CD4-positive, alpha-beta T cell treated with Interleukin-2 at 100 ng/mL for 4 hours (primary cell): ENCODE results near the gene LRPAP1.

Experiments used
- DNase-seq: peaks from one replicate; pipeline ENCODE4 v3.0.0-alpha.2; 2020; ENCODE audit warnings: low spot score

The LRPAP1 gene

DNA sequence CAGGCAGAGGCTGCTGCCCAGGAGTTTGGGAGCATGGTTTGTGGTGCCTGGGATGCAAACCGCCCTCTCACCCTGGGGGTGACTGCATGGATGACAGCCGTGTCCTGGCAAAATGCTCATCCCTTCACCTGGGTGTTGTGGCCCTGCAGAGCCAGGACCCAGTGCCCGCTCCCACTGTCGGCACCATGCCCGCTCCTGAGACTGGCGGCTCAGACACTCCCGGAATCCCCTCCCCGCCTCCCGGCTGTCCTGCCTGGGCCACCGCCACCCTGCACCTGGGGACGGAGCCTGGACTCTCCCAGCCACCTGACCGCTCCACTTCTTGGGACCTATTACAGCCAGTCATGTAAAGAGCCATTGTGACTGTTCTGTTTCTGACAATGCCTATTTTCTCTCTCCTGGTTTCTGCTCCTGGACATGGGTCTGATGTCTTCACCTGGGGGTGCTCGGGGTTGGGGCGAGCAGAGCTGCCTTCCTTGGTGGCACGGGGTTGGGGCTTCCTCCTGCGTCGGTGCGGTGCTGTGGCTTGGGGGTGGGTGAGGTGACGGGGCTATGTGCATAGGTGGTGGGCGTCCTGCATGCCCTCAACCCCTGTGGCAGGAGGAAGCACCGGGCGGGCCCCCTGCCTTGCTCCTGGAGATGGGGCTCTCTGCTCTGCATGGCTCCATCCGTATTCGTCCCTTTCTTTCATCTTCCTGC is 30.9 kb downstream of the LRPAP1 start:
- DNase-seq: no peak

DNA sequence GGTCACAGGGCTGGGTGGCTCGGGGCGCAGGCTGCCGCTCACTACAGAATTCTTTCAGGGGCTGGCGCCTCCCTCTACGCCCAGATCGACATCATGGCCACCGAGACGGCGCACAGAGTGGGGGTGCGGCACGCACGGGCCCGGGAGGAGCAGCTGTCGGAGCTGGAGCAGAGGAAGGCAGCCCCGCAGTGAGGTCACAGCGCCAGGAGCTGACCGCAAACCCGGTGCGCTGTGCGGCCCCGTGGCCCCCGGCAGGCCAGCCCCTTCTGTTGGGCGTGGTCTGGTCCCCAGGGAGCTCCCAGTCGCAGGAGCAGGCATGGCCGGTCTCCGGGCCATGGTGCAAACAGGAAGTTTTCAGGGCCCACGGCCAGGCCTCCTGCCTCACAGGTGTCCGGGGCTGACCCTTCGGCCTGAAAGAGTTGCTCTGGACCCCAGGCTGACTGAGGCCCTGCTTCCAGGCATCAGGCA is 31.6 kb downstream of the LRPAP1 start:
- DNase-seq: no peak

DNA sequence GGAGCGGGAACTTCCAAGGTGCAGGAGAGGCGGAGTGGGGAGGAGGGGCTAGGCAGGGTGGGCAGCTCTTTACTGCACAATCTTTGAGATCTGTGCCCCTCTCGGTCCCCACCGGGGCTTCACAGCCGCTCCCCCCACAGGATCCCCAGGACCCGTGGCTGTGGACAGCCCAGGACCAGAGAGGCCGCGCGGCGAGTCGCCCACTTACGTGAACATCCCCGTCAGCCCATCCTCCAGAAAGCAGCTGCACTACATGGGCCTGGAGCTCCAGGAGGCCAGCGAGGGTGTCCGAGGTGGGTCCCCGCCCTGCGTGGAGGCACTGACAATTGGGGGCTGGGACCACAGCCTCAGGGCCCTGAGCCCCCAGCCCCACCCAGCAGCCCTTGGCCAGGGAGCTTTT is 32.1 kb downstream of the LRPAP1 start:
- DNase-seq: no peak

DNA sequence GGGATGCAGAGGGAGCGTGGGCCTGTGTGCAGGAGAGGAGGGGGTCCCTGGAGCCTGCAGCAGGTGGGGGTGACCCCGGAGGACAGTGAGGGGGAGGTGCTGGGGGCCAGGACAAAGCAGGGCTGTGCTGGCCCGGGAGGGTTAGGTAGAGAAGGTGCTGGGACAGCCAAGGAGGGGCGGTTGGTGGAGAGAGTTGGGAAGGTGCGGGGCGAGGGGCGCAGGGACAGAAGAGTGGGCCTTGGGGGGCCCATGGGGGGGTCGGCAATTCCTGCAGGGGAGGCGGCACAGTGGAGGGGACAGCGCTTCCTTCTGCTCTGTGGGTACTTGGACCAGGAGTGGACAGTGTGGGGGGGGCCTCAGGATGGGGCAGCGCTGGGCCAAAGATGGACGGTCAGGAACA is 32.5 kb downstream of the LRPAP1 start:
- DNase-seq: no peak

DNA sequence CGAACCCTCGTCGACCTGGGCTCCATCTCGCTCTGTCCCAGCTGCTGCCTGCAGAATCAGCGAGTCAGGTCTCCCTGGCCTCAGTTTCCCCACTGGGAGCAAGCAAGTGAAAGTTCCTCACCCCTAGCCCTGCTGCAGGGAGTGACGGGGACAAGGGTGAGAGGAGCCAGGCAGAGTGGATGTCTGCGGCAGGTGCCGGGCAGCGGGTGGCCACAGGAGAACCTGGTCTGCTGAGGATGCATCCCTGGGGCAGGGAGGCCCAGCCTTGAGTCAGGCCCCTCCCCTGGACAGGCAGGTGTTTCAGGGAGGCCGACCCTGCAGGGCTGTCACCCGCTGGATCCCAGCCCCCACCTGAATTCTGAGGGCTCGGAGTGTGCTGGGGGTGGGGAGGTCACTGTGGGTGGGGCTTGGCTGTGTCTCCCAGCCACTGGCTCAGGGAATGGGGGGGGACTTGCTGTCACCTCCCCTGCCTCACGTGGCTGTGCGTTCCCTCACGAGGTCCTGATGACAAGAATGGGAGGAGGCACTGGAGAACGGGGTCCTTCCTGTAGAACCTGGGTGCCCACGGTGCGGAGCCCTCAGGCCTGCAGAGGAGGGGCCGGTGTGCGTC is 33.2 kb downstream of the LRPAP1 start:
- no peak for DNase-seq

DNA sequence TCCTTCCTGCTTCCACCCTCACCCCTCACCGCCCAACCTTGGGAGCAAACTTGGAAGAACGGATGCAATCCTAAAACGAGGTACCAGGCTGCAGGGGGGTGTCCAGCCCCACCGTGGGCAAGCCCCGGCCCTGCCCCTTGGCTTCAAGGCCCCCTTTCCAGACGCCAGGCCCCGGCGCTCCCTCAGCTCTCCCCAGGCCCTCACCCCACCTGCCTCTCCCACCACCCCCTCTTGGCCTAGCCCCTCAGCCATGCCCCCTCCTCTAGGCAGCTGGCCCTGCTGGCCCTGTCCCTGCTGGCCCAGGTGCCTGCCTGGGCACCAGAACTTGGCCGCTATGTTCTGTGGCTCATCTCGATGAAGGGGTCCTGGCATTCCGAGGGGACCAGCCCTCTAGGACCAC is 33.8 kb downstream of the LRPAP1 start:
- DNase-seq: no peak

DNA sequence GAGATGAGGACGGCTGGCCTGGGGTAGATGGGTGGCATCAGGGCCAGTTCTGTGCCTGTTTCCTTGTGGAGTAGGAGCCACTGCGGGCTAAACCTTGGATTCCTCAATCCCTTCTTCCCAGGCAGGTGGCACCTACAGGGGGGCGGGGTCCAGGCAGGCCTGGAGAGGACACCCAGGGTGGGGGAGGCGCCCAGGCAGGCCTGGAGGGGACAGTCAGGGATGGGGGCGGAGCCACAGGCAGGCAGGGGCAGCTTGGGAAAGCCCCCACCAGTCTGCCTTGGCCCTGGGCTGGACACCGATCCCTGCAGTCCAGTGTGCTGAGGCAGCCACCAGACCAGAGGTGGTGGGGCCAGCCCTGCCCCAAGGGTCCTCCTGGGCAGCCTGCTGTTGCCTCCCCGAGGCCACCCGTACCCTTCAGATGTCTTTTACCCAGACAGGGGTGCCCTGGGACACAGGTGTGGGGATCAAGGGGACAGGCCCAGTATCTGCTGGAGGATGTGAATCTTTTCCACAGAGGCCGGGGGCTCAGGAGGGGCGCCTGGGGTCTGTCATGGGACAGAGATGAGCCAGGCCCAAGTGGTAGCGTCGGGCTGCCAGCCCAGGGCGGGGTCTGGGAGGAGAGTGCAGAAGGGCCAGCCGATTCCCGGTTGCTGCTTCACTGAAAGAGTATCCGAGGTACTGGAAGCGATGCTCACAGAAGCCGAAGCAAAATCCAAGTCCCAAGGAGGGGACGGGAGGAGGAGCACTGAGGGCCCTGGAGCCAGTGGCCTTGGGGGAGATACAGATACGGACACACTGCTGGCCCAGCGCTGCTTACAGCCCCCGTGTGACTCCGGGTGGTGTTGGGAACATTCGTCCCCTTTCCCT is 34.5 kb downstream of the LRPAP1 start:
- no peak for DNase-seq

DNA sequence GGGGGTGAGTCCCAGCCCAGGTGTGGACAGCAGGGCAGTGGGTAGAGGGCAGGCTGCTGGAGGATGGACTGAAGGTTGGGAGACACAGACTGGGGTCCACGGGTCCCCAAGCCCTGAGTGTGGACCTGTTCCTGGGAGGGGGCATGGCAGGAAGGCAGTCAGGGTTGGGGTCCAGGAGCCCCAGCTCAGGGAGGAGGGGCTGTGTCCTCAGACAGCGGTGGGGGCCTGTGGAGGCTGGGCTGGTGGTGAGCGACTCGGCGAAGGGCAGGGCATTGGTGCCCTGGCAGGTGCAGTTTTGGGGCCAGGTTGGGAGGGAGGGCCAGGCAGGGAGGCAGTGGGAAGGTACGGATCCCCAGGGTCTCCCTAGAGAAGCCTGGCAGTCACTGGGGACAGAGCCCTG is 35.1 kb downstream of the LRPAP1 start:
- no peak for DNase-seq

DNA sequence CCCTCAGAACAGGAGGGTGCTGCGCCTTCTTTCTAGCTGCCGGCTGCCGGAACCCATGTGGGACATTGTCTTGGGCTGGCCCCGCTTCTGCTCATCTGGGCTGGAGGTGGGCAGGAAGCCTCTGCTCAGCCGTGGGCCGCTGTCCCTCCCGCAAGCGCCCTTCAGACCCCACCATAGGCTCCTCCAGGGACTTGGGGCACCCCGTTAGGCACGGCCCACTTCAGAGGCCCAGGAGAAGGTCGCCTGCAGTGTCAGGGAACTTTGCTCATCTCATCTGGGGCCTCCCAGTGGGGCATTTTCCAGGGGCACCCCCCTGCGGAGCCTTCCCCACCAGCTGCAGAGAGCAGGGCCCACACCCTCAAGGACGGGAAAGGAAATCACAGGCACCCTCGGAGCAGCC is 36.2 kb downstream of the LRPAP1 start:
- DNase-seq: no peak

DNA sequence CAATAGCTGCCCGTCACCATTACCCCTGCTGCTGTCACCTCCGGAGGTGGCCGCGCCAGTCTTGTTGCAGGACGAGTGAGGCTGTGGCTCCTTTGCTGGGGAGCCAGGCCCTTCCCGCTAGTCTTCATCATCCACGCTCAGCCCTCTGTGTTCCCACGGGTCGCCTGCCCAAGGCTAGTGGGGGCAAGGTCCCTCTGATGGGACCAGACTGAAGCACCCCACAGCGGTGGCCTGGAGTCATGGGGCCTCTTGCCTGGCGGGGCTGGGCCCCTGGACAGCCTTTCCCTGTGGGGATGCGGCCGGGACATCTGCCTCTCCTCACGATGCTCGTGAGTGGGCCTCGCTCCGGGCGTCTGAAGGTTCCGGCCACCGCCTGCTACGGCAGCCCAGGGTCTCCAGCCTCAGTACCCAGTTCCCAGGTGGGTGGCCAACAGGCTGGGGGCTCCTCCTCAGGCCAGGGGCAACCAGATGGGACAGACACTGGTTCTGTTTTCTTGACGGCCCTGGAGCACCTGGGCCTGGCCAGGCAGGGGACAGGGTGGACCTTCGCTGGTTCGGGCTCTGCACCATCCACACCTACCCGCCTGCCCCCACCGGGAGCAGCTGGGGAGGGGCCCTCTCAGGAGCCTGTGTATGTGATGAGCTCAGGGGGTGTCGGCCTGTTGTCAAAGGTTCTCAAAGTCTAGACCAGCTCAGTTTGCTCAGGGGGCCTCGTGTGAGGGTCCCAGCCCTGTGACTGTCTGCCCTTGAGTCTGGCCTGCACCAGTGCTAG is 36.8 kb downstream of the LRPAP1 start:
- DNase-seq: no peak

DNA sequence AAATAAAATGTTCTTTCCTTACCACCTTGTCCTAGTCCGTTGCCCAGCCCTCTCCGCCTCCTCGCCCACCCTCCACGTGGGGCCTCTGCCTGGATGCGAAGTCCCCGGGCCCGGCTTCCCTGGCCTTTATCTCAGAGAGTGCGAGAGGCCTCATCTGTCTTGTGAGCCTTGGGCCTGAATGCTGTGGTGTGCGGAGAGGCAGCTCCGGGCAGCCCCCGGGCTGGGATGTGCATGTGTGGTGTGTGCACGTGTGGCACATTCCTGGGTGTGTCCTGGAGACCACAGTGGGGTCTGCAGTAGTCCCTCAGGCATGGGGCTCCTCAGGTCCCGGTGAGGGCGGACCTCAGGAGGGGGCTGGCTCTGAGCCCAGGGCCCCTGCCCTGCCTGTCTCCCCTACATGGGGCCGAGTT is 37.8 kb downstream of the LRPAP1 start:
- no peak for DNase-seq

DNA sequence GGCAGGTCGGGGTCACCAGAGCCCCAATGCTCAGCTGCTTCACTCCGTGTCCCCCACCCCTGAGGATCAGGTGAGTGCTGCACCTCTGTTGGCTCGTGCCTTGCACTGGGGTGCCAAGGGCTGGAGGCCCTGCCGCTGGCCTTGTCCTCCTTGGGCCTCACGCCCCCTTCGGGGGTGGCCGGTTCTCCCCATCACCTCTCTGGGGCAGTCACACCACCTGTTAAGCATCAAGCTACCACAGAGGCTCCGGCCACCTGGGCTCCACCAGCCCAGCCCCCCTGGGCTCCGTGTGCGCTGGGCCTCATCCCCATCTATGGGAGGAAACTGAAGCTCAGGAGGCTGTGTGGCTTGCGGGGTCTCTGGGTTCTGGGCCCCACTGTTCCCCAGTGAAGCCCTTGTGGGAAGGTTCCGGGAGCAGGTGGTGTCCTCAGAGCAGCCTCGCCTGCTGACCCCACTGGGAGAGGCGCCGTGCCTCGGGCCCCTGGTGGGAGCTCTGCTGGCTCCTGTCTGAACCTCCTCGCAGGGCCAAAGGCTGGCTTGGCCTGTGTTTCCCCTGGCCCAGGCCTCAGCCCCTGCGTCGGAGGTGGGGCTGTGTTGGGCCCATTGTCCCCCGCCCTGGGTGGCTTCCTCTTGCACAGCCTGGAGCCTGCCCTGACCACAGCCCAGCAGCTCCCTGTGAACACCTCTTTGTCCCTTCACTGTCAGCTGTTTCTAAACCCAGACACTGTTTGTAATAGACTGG is 38.3 kb downstream of the LRPAP1 start:
- DNase-seq: no peak

DNA sequence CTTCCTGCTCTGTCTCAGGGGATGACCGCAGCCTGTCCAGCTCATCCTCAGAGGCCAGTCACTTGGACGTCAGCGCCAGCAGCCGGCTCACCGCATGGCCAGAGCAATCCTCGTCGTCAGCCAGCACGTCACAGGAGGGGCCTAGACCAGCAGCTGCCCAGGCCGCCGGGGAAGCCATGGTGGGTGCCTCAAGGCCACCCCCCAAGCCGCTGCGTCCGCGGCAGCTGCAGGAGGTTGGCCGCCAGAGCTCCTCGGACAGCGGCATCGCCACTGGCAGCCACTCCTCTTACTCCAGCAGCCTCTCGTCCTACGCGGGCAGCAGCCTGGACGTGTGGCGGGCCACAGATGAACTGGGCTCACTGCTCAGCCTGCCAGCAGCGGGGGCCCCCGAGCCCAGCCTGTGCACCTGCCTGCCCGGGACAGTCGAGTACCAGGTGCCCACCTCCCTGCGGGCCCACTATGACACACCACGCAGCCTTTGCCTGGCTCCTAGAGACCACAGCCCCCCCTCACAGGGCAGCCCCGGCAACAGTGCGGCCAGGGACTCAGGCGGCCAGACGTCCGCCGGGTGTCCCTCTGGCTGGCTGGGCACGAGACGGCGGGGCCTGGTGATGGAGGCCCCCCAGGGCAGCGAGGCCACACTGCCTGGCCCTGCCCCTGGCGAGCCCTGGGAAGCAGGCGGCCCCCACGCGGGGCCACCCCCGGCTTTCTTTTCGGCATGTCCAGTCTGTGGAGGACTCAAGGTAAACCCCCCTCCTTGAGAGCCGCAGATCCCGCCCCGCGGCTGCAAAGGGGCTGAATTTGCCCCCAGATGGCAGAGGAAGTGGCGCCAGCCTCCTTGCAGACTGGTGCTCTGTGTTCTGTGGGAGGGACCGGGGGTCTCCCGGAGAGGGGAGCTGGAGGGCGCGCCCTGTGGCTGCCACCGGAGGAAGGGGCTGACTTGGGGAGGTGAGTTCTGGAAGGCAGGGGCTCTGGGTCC is 39.2 kb downstream of the LRPAP1 start:
- DNase-seq: no peak

DNA sequence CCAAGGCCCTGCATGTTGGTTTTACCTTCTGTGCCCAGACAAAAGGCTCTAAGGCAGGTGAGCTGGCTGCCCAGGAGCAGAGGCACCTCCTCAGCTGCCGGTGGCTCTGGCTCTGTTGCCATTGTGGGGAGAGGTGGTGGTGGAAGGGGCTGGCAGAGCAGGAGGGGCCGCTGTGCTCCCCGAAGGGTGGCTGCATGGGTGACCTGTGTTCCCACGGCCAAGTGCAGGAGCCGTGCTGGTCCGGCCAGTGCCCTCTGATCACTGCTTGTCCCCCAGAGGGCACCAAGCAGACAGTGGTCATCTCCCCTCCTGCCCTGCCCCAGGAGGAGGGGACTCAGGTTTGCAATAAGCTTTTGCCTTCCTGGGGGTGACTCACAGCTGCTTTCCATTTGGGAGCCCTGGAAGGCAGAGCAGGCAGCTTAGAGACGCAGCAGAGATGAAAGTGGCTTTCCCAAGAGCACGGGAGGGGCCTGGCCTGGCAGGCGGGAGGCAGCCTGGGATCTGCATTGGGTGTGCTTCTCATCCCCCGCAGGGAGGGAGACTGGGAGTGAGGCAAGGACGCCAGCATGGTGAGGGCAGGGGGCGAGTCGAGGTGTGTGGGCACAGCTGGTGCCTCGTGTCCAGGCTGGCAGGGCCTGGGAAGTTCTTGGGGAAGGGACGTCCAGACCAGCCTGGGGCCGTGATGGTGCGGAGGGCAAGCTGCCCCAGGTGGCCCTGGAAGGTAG is 40.4 kb downstream of the LRPAP1 start:
- no peak for DNase-seq

DNA sequence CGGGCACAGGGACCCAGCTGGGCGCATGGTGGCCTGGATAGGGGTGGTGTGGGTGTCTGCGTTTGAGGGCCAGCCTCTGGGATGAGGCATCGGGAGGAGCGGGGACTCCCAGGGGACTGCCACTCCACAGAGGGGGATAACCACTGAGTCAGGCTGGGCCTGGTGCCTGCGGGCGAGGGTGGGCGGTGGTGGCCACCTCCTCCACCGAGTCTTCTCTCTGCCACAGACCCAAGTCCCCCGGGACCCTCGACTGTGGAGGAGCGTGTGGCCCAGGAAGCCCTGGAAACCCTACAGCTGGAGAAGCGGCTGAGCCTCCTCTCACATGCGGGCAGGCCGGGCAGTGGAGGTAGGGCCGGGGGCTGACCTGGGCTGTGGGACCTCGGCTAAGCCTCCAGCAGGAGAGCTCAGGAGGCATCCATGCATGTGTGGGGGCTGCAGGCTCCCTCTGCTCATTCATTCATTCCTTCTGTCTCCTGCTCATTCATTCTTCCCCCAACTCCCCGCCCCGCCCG is 42.7 kb downstream of the LRPAP1 start:
- no peak for DNase-seq

DNA sequence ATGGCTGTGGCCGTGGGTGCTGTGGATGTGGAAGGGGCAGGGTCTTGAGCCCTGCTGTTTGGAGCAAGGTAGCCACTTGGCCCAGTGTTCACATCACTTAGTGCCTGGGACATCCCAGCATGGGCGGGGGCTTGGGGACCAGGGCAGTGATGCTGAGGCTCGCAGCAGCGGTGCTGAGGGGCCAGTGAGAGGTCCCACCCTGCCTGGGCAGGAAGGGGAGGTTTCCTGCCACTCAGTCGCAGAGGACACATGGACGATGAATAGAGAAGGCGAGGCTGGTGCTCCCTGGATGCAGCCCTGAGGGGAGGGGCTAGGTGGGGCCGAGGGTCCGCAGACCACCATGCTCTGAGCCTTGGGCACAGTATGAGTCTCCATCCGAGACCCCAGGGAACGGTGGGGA is 43.4 kb downstream of the LRPAP1 start:
- no peak for DNase-seq

DNA sequence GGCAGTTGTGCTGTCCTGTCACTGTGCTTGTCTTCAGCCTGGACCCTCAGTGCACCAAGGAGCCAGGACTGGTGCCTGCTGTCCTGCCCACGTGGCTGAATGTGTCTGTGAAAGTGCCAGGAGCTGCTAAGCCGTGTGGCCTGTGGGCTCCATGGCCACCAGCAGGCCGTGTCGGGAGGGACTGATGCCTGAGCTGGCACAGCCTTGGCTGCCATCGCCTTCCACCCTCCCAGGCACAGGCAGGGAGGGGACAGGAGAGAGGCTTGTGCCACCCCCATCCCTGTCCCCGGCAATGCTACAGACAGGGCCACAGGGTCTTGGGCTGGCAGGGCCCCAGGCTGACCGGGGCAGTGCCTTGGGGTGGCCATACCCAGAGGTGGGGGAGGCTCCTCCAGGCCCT is 44.4 kb downstream of the LRPAP1 start:
- no peak for DNase-seq

DNA sequence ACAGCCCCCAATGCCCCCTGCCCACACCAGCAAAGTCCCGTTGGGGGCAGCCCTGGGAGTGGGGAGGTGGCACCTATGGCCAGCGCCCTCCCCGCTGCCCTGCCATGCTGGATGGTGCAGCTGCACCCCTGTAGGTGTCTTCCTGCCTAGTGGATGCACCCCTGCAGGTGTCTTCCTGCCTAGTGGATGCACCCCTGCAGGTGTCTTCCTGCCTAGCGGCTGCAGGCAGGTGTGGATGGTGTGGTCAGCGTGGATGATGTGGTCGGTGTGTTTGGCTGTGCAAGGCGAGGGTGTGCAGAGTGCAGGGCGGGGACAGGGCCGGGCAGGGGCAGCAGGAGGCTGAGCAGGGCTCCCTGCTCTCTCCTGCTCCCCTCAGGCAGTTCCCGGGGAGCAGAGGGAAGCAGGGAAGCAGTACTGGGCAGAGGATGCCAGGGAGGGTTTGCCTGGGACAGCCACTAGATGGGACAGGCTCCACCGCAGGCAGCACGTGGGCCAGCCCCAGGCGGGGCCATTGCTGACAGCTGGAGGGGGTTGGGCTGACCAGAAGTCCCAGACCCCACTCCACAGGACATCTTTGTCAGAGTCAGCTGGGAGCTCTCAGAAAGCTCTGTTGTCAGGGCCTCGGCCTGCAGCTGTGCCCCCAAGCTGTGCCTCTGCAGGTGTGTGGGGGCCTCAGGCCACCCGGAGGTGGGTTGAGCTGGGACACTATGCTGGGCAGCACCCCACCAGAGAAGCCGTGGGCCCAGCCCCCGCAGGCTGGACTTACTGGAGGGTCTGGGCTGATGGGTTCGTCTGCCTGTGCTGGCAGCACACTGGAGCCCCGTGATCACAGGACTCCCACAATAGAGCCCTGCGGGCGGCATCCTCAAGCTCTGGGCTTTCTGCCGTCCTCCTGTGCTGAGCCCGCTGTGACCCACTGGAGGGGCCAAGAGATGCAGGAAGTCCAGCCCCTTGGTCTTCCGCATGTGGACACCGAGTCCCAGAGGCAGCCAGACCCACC is 45.4 kb downstream of the LRPAP1 start:
- no peak for DNase-seq
